SK-N-SH (cell line): ENCODE results near the gene KNDC1.

Experiments
- CHD2 ChIP-seq: fragments of 150-350 bp; IDR thresholded peaks from 2 replicates; pipeline ENCODE4 v1.6.1; 2018; ENCODE audit warnings: low read length; ENCODE audit not compliant: partially characterized antibody
- CTCF ChIP-seq: fragments of 200-600 bp; sonication (generic); IDR thresholded peaks from 2 replicates; pipeline ENCODE4 v1.6.1; 2017; ENCODE audit warnings: antibody characterized with exemption, mild to moderate bottlenecking, moderate library complexity
- EP300 ChIP-seq, 2 experiments: IDR thresholded peaks; 2 replicates each; pipeline versions ENCODE4 v1.4.0 to v1.6.1; 2012; ENCODE audit warnings: borderline replicate concordance in 1 of 2, low read depth in 1 of 2, low read length in 1 of 2
- JUND ChIP-seq: IDR thresholded peaks from 2 replicates; pipeline ENCODE4 v1.4.0; 2012
- POLR2AphosphoS5 ChIP-seq: IDR thresholded peaks from 2 replicates; pipeline ENCODE4 v1.6.1; 2012; ENCODE audit warnings: low read depth, low read length
- RAD21 ChIP-seq: IDR thresholded peaks from 2 replicates; pipeline ENCODE4 v1.6.1; 2012; ENCODE audit warnings: mild to moderate bottlenecking, low read length
- SIN3A ChIP-seq: IDR thresholded peaks from 2 replicates; pipeline ENCODE4 v1.6.1; 2012; ENCODE audit warnings: low read depth, mild to moderate bottlenecking, low read length, moderate library complexity, borderline replicate concordance
- SMC3 ChIP-seq: IDR thresholded peaks from 2 replicates; pipeline ENCODE4 v1.6.1; 2012; ENCODE audit warnings: low read depth, low read length, improper control_type of control experiment
- TAF1 ChIP-seq: IDR thresholded peaks from 2 replicates; pipeline ENCODE4 v1.6.1; 2012; ENCODE audit warnings: low read depth, mild to moderate bottlenecking, low read length, moderate library complexity, borderline replicate concordance
- YY1 ChIP-seq: IDR thresholded peaks from 2 replicates; pipeline ENCODE4 v1.4.0; 2012; ENCODE audit warnings: low read depth, mild to moderate bottlenecking
- TF ChIP-seq, protein P1 (sequence below): IDR thresholded peaks from 2 replicates; pipeline ENCODE4 v1.4.0; 2012; ENCODE audit warnings: low read depth

- no peak for TF ChIP-seq CTCF
- TF ChIP-seq TAF1 = peak; percentile 23; the same call in 1 of the 2 replicates
- peak in 1 of 2 experiments; percentile 89; a peak in 1 of 4 replicates for TF ChIP-seq EP300 (IDR thresholded peaks at IDR 0.05; ENCODE audit: borderline replicate concordance in 1 of 2, low read depth in 1 of 2, low read length in 1 of 2)
- TF ChIP-seq, protein P1, sequence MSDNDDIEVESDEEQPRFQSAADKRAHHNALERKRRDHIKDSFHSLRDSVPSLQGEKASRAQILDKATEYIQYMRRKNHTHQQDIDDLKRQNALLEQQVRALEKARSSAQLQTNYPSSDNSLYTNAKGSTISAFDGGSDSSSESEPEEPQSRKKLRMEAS = peak; percentile 99
- TF ChIP-seq SIN3A = peak; percentile 84; the same call in 1 of the 2 replicates
- peak; percentile 64; the same call in 1 of the 2 replicates for TF ChIP-seq POLR2AphosphoS5
- no peak for TF ChIP-seq CHD2
- no peak for TF ChIP-seq SMC3
- no peak for TF ChIP-seq RAD21
- peak; percentile 46; the same call in 1 of the 2 replicates for TF ChIP-seq YY1
- TF ChIP-seq JUND = peak; percentile 91
Observed at GRCh38 chr10:133258818-133259601, 99.0 kb downstream of the KNDC1 start.
